GM21825 (cell line): ENCODE measurements around the gene SGMS1.
A peak's percentile ranks its signal among the peaks of the same experiment; 100 is the strongest.
"Not testable (repeated sequence)": the region's sequence is repeated elsewhere in the genome, so short reads cannot be mapped to it uniquely, and the experiment has no call there.

Experiments
- ATAC-seq: cut with Tn5 transposase; IDR thresholded peaks from one replicate; pipeline ENCODE4 v1.9.1; 2021; ENCODE audit warnings: mild to moderate bottlenecking, moderate library complexity; ENCODE audit not compliant: unreplicated experiment

SGMS1 gene

DNA sequence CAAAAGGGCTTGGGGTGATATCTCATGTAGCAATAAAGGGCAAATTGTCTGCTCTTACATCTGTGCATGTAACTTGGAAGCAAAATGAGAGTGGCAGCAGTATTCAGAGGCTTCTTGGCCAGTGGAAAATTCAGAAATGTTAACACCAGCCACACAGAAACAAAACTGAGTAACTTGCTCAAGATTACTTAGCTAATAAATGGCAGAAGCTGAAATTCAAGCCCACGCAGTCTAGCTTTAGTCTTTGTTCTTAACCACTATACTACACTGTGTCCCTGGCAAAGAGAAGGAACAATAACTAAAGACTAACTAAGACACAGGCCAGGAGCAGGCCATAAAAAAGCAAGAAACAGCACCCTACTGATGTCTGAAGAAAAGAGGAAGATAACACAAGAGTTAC is 186.5 kb downstream of the SGMS1 start:
- ATAC-seq: no peak

DNA sequence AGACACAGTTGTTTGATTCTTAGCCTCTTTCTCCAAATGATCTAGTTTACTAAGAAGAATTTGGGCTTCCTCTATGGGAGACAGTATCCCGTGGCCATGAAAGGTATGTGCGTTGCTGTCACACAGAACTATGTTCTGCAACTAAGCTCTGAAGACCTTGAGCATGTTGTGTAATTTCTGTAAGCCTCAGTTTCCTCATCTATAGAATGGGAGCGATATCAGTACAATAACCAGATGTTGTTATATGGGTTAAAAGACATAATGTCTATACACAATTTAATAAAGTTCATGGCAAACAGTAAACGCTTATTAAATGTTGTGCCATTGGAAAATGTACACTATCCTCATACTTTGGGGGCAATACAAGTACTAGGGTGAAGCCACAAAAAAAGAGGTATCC is 187.0 kb downstream of the SGMS1 start:
- no peak for ATAC-seq

DNA sequence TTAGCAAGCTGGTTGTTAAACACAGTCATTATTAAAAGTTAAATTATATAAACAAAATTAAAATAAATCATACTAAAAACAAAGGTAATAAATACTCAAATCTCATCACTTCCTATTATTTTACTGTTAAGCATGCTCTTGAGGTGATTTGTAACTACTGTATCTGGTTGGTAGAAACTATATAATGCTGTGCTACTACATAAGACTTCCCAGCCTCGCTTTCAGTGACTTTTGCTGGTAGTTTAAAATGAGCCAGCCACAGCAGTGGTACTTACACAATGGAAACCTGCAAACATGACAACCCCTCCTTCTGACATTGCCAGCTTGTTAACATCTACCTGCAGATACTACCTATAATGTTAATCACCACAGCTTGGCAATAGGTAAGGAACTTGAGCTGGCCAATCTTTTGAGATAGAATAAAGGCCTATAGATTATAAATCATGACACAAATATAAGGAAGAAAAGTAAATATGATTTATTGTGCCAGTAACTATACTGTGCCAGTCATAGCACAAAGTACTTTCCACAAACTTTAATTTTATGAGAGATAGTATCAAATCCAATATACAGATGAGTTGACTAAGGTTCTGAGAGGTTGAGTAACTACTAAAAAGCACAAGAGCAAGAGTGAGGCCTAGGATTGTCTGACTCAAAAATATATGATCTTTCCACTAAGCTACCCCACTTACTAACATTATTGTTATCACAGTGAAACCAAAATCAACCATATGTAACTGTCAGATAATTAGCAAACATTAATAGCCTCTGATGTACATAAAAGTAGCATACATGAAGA is 191.3 kb downstream of the SGMS1 start:
- peak; percentile 49 for ATAC-seq

GRCh38 chr10:50431791-50432190 is 192.0 kb downstream of the SGMS1 start:
- peak; percentile 71 for ATAC-seq

GRCh38 chr10:50431133-50431532 is 192.6 kb downstream of the SGMS1 start:
- ATAC-seq: no peak

DNA sequence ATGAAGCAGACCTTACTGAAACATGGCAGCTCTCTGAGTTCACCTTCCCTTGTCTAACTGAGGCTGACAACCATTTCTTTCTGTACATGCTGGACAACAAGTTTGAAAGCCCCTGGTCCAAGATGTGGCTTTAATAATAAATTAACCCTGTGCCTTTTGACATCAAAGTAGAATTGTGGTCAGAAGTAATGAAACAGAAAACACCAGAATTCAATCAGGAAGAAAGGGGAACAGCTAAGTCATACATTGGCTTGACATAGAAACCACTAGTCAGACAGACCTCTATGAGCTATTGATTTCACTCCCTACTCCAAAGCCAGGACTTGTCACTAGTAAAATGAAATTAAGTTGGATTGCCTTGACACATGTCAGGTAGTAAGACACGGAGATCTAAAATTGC is 197.3 kb downstream of the SGMS1 start:
- ATAC-seq: peak; percentile 60

DNA sequence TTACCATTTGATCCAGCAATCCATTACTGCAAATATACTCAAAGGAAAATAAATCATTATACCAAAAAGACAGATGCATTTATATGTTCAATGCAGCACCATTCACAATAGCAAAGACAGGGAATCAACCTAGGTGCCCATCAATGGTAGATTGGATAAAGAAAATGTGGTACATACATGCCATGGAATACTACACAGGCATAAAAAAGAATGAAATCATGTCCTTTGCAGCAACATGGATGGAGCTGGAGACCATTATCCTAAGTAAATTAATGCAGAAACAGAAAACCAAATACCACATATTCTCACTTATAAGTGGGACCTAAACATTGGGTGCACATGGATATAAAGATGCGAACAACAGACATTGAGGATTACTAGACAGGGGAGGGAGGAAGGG is 198.5 kb downstream of the SGMS1 start:
- ATAC-seq: not testable (repeated sequence)

DNA sequence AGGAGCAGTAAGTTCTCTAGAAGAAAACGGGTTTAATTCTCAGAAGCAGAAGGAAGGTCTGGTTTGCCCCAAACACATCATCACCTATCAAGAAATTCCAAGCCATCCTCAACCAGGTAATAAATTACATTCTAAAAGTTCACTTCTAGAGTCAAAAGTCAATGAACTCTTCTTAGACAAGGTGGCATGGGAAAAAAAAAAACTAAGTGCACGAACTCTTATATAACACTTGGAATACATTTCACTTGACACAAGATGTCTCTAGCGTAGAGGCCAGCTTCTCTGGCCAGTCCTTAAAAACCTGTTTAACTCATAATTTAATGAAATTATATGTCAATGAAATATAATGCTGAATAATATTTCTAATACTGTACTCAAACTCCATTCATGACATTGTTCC is 200.3 kb downstream of the SGMS1 start:
- ATAC-seq: no peak

GRCh38 chr10:50422259-50422658 is 201.5 kb downstream of the SGMS1 start:
- ATAC-seq: no peak

- ATAC-seq: peak; percentile 49
Observed at GRCh38 chr10:50421026-50421719, 202.6 kb downstream of the SGMS1 start.

DNA sequence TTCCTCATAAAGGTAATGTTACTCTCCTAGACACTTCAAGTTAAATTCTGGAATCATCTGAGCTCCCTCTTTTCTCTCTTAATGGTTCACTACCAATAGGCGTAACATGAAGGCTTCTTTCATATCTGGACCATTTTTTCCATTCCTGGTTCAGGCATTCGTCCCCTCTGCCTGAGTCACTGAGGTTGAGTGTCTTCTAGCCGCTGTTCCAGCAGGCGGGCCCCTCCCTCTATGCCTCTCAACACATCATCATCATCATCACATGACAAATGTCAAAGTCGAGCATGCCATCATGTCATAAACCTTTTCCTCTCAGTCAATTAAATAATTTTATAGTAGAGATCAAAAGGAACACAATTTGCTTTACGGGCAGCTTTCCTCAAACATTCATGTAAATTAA is 203.6 kb downstream of the SGMS1 start:
- ATAC-seq: no peak

- ATAC-seq: no peak
Observed at GRCh38 chr10:50419756-50420155, 204.0 kb downstream of the SGMS1 start.

DNA sequence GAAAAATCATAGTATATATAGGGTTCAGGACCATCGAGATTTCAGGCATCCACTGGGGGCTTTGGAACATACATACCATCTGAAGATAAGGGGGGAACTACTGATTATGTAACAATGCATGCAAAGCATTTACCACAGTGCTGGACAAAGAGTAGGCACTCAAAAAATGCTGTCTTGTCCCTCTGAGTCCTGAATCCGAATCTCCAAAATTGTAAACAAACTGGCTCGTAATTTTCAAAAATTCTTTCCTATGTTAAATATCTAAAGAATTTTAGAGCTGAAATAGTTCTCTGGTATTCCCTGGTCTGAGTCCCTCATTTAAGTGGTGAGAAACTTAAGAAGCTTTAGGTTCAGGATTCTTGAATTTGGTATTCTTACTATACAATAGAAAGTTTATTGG is 204.7 kb downstream of the SGMS1 start:
- no peak for ATAC-seq

DNA sequence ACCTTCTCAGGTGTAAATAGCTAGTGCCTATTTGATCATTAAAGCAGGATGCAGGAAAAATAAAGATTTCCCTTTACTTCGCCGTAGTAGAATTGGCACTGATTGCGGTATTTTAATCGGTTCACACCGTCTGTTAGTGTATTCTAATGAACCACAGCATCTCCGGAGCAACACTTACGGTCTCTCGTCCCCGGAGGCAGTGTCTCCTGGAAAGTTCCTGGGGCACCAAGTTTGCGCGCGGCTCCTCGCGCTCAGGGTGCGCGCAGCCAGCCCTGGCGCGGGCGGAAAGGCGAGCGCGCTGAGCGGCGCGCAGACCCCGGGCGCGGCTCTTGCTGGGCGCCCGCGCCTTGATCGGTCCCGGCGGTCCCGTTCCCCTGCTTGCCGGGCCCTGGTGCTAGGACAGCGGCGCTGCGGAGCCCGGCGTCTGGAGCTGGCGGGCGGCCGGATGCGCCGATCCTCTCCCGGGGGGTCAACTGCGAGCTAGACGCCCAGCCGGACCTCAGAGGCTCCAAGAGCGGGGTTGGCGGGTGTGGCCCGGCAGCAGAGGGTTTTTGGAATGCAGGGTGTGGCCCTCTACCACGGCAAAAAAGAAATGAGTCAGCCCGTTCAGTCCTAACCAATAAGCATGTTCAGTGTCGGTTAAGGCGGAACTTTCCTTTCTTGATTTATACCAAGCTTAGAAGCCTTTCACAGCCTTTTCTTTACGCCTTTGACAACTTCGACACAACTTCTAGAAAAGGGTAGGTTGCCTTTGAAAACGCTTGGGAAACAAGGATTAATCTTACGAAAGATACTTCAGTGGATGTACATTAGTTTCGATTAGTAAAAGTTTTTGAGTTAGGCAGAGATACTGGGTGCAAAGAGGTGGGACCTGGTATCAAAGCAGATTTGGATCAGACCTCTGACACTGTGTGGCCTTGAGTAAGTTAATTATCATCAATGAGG is 205.6 kb downstream of the SGMS1 start:
- ATAC-seq: peak; percentile 74

- ATAC-seq: no peak
Observed at GRCh38 chr10:50417486-50417885, 206.3 kb downstream of the SGMS1 start.

- no peak for ATAC-seq
Observed at GRCh38 chr10:50416881-50417280, 206.9 kb downstream of the SGMS1 start.

GRCh38 chr10:50416181-50416824 is 207.5 kb downstream of the SGMS1 start:
- no peak for ATAC-seq

DNA sequence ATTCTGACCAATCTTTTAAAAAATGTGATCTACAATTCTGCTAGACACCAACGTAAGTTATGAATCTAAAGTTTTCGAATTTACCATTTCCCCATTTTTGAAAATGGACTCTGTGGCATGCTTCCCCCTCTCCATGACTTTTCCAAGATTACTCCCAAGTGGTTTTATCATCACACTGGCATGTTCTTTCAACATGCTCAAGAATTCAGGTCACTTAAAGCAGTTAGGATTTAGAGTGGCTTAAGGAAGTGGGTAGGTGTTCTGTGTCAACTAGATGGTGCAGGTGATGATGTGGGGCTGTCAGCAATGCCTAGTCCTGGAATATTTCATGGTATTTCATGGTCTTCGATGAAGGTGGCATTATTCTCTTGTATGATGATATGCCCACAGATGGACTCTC is 208.5 kb downstream of the SGMS1 start:
- no peak for ATAC-seq

DNA sequence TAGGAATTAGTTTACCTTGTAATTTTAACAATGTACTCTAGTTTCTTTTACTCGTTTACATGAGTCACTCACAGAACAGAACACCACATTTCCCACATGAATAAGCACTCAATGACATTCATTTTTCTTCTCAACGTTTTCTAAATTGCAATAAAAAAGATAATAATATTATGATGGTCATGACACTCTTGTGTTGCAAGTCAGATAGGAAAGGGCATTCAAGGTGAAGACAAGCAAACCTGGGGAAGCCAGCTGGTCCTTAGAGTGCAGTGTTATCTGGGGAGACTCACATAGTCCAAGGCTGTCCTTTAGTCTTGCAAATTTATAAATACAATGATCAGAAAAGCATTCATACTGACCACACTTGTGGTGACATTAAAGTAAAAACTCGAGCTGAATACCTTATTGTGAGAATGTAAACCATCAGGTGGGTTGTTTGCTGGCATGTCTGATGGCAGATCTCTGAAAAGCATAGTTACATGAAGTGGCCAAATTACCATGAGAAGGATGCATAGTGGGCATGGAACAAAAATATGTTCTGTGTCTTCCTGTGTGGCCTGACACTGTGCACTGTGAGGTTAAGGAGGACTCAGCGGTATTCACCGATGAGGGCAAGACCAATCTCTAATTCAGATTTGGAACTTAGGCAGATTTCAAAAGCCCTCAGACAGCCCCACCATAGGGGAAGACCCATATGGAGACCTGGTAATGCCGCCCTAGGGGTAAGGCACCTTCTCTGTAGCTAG is 213.5 kb downstream of the SGMS1 start:
- no peak for ATAC-seq
